ENCODE measurements around the gene HHAT. TPM values are rescaled to one million over a fixed set of nuclear protein-coding genes. Genes with fewer than 3 reads are reported as not detected.

HHAT gene
- total and polyA plus RNA-seq, 2 of the 4 experiments (the other 2 are of a cell fraction), result 1.7 to 2.5 TPM

DNA sequence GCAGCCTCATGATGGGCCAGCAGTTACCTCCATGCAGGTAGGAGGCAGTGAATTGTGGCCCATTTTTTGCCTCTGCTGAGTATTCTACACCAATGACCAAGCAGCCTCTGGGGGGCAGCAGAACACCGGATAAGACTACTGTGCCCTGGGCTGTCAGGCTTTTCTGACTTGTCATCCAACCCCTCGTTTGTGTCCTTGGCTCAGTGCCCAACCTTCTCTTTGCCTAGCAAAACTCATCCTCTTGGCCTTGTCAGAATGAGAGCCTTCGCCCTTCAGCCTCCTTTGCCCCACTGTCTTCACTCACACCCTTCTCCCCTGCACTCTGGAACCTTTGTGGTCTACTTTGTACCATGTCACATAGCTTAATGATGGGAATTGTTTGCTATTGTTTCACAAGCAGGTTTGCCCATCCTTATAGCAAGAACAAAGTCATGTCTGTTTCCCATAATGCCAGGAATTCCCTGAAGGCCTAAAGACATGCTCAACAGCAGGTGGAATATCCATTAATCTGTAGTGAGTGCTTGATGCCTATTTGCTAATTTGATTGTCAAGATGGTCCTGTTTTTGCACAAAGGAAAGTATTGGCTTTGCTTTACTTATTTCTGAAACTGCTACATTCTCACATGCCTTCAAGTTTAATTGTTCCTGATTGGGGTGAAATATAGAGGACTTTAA lies 255.9 kb downstream of the HHAT start:
- H2BK5ac ChIP-seq (ENCODE audit: low read depth, low read length, poor library complexity, severe bottlenecking), result no peak overlapping the region
- 0 out of 2 replicates have a peak overlapping the region, but pooled peaks have one; percentile 2 for H2BK20ac ChIP-seq (ENCODE audit: low read depth, low read length)
- no peak overlapping the region for H3K4me3 ChIP-seq (ENCODE audit: insufficient read depth, low read depth, low read length)
- H3K27ac ChIP-seq (ENCODE audit: insufficient read depth, low read length), result no peak overlapping the region
- H2BK120ac ChIP-seq (ENCODE audit: low read depth, low read length), result peak overlapping the region; percentile 6; the same call in 1 of the 2 replicates
- H3K36me3 ChIP-seq (ENCODE audit: control insufficient read depth, insufficient read depth, low read length), result no peaks in the 10 kb centered on the region
- H3K4me1 ChIP-seq (ENCODE audit: control insufficient read depth, insufficient read depth, low read length), result peaks cover 3% of the 10 kb centered on the region; the same call in 1 of the 2 replicates
- H3K56ac ChIP-seq (ENCODE audit: extremely low read depth, insufficient read depth, low read length), result no peak overlapping the region
- no peak overlapping the region for H3K14ac ChIP-seq (replicated peaks; ENCODE audit: low read depth, low read length)
- H3K79me1 ChIP-seq (ENCODE audit: low read depth in 1 of 2, low read length in 2 of 2), result no peaks in the 10 kb centered on the region
- ATAC-seq (ENCODE audit: low read depth) (peak; percentile 91), DNase-seq (peak; percentile 78)
- intact Hi-C loops (cut with micrococcal nuclease) (loop anchor here (1.0 to 5.0 kb wide), 5 partner anchors 136 to 674 kb away; partner anchors contain the start of genes KCNH1 and RCOR3), in situ Hi-C loops (cut with MboI; ENCODE audit: low sequenced_read_pairs) (loop anchor here (5.0 to 25.0 kb wide), 2 partner anchors 172 to 548 kb away; partner anchors contain the start of gene KCNH1), dilution Hi-C loops (cut with HindIII; ENCODE audit: low sequenced_read_pairs, unreplicated experiment) (no loop called here)
- peak overlapping the region; percentile 64 for H2AFZ ChIP-seq (replicated peaks; ENCODE audit: low read length, poor library complexity)
- WGBS, 2 experiments (ENCODE audit: extremely low coverage in 2 of 2, insufficient read length in 1 of 2), result 0% methylated on average over 2 of the region's 3 CpGs; no CpG with 5 or more reads in 1 of the 2 experiments
- H3K9me3 ChIP-seq (ENCODE audit: control insufficient read depth, insufficient read depth, low read length), result no peaks in the 10 kb centered on the region
- no peak overlapping the region for H4K91ac ChIP-seq (ENCODE audit: insufficient read depth, low read depth, low read length)
- no peaks in the 10 kb centered on the region for H3K27me3 ChIP-seq (ENCODE audit: control insufficient read depth, insufficient read depth, low read length)
- no peak overlapping the region for H2AK5ac ChIP-seq (ENCODE audit: low read depth, low read length)
- H4K20me1 ChIP-seq (ENCODE audit: insufficient read depth, low read length), result no peaks in the 10 kb centered on the region
- peaks cover 5% of the 10 kb centered on the region; the same call in 1 of the 2 replicates for H3K9me1 ChIP-seq (ENCODE audit: insufficient read depth, low read length)
- POLR2A ChIA-PET (ENCODE audit: unreplicated experiment), result no interaction called here
- CTCF ChIA-PET, result interaction anchor here (0.5 to 9.5 kb wide), 9 partner anchors 122 to 572 kb away, joined by 3 to 76 read pairs (median 3); partner anchors contain the start of gene KCNH1
- peak overlapping the region; percentile 72 for H2AK9ac ChIP-seq (replicated peaks; ENCODE audit: low read depth, low read length, poor library complexity)
- H3K4me2 ChIP-seq (ENCODE audit: low read depth, low read length), result no peak overlapping the region
- no peak overlapping the region for H4K5ac ChIP-seq (ENCODE audit: low read depth, low read length)
- no peak overlapping the region for H4K8ac ChIP-seq (ENCODE audit: low read depth in 2 of 2, low read length in 2 of 2)
- H3K9ac ChIP-seq (ENCODE audit: low read depth, low read length), result no peak overlapping the region
- no peak overlapping the region; the same call in 1 of the 2 replicates for H3K4ac ChIP-seq (ENCODE audit: low read depth, low read length)
- no peak overlapping the region for H3K18ac ChIP-seq (ENCODE audit: low read depth, low read length)
- TF ChIP-seq MAZ (IDR thresholded peaks at IDR 0.05; ENCODE audit: borderline replicate concordance, low read depth, low read length) (peak; percentile 36), CEBPB (IDR thresholded peaks at IDR 0.05; ENCODE audit: low read depth, low read length) (no peak), BHLHE40 (IDR thresholded peaks at IDR 0.05; ENCODE audit: low read depth, low read length) (no peak), MXI1 (IDR thresholded peaks at IDR 0.05; ENCODE audit: borderline replicate concordance, low read depth, low read length) (no peak), POLR2A (IDR thresholded peaks at IDR 0.05; ENCODE audit: low read depth, low read length) (no peak), NFE2L2 (IDR thresholded peaks at IDR 0.05; ENCODE audit: low read depth, low read length) (0 out of 2 replicates have a peak, but pooled peaks have one; percentile 8), RFX5 (IDR thresholded peaks at IDR 0.05; ENCODE audit: low read depth, low read length) (no peak), RAD21 (IDR thresholded peaks at IDR 0.05; ENCODE audit: low read length) (peak; percentile 99), SMC3 (IDR thresholded peaks at IDR 0.05; ENCODE audit: low read depth, low read length) (peak; percentile 97), MAFK (IDR thresholded peaks at IDR 0.05; ENCODE audit: low read depth, low read length) (no peak)
- TF ChIP-seq, protein P1, sequence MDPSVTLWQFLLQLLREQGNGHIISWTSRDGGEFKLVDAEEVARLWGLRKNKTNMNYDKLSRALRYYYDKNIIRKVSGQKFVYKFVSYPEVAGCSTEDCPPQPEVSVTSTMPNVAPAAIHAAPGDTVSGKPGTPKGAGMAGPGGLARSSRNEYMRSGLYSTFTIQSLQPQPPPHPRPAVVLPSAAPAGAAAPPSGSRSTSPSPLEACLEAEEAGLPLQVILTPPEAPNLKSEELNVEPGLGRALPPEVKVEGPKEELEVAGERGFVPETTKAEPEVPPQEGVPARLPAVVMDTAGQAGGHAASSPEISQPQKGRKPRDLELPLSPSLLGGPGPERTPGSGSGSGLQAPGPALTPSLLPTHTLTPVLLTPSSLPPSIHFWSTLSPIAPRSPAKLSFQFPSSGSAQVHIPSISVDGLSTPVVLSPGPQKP (IDR thresholded peaks at IDR 0.05; ENCODE audit: borderline replicate concordance, low read depth, low read length), result no peak
- TF ChIP-seq, protein P2, sequence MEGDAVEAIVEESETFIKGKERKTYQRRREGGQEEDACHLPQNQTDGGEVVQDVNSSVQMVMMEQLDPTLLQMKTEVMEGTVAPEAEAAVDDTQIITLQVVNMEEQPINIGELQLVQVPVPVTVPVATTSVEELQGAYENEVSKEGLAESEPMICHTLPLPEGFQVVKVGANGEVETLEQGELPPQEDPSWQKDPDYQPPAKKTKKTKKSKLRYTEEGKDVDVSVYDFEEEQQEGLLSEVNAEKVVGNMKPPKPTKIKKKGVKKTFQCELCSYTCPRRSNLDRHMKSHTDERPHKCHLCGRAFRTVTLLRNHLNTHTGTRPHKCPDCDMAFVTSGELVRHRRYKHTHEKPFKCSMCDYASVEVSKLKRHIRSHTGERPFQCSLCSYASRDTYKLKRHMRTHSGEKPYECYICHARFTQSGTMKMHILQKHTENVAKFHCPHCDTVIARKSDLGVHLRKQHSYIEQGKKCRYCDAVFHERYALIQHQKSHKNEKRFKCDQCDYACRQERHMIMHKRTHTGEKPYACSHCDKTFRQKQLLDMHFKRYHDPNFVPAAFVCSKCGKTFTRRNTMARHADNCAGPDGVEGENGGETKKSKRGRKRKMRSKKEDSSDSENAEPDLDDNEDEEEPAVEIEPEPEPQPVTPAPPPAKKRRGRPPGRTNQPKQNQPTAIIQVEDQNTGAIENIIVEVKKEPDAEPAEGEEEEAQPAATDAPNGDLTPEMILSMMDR (conservative IDR thresholded peaks at IDR 0.05; ENCODE audit: low read depth, low read length), result peak; percentile 92
- TF ChIP-seq, protein P3, sequence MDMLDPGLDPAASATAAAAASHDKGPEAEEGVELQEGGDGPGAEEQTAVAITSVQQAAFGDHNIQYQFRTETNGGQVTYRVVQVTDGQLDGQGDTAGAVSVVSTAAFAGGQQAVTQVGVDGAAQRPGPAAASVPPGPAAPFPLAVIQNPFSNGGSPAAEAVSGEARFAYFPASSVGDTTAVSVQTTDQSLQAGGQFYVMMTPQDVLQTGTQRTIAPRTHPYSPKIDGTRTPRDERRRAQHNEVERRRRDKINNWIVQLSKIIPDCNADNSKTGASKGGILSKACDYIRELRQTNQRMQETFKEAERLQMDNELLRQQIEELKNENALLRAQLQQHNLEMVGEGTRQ (IDR thresholded peaks at IDR 0.05; ENCODE audit: low read depth, low read length), result no peak
- H2BK15ac ChIP-seq (ENCODE audit: low read depth, low read length), result no peak overlapping the region
- no peak overlapping the region for H3K23ac ChIP-seq (ENCODE audit: low read depth, low read length)
- BruUV-seq (replicated peaks), result no TSS peak
